Neural progenitor cell (in vitro differentiated cells): ENCODE measurements around the gene UNC45B. TPM values are rescaled to one million over a fixed set of nuclear protein-coding genes. Genes with fewer than 3 reads are reported as not detected.

Source experiments
- DNase-seq: peaks from one replicate; pipeline ENCODE4 v3.0.0-alpha.2; 2016; ENCODE audit warnings: low spot score
- H2AFZ ChIP-seq: fragments of 200-600 bp; sonication (generic); replicated peaks from 2 replicates; pipeline ENCODE4 v1.6.1; 2016; ENCODE audit warnings: antibody characterized with exemption
- H3F3A ChIP-seq: fragments of 200-600 bp; sonication (generic); 2 replicates; pipeline ENCODE4 v1.6.1; 2016; ENCODE audit warnings: antibody characterized with exemption, low read depth
- H3K27ac ChIP-seq: fragments of 200-600 bp; sonication (generic); 2 replicates; pipeline ENCODE4 v1.5.1; 2016; ENCODE audit warnings: mild to moderate bottlenecking
- H3K27me3 ChIP-seq: fragments of 200-600 bp; sonication (generic); 2 replicates; pipeline ENCODE4 v1.6.1; 2016; ENCODE audit warnings: mild to moderate bottlenecking, moderate library complexity
- H3K36me3 ChIP-seq: fragments of 200-600 bp; sonication (generic); 2 replicates; pipeline ENCODE4 v1.5.1; 2016
- H3K4me1 ChIP-seq: fragments of 200-600 bp; sonication (generic); 2 replicates; pipeline ENCODE4 v1.6.1; 2016; ENCODE audit warnings: mixed run types
- H3K4me2 ChIP-seq: fragments of 200-600 bp; sonication (generic); 2 replicates; pipeline ENCODE4 v1.6.1; 2016
- H3K4me3 ChIP-seq: fragments of 200-600 bp; sonication (generic); 2 replicates; pipeline ENCODE4 v1.5.1; 2016
- H3K79me2 ChIP-seq: fragments of 200-600 bp; sonication (generic); 2 replicates; pipeline ENCODE4 v1.6.1; 2016; ENCODE audit warnings: low read depth
- H3K9ac ChIP-seq: fragments of 200-600 bp; sonication (generic); 2 replicates; pipeline ENCODE4 v1.6.1; 2016
- H3K9me3 ChIP-seq: fragments of 200-600 bp; sonication (generic); 2 replicates; pipeline ENCODE4 v1.5.1; 2016; ENCODE audit warnings: low read depth
- H4K20me1 ChIP-seq: fragments of 200-600 bp; sonication (generic); 2 replicates; pipeline ENCODE4 v1.6.1; 2016; ENCODE audit warnings: low read depth
- H3K27ac Mint-ChIP-seq: 3 replicates; pipeline ENCODE4 v1.8.0; 2021; ENCODE audit warnings: mixed read lengths
- H3K27me3 Mint-ChIP-seq: 2 replicates; pipeline ENCODE4 v1.8.0; 2022; ENCODE audit warnings: low read depth, mild to moderate bottlenecking, inconsistent platforms, moderate library complexity, mixed read lengths; ENCODE audit not compliant: insufficient read depth
- H3K36me3 Mint-ChIP-seq: 3 replicates; pipeline ENCODE4 v1.8.0; 2021; ENCODE audit warnings: mixed read lengths
- H3K4me1 Mint-ChIP-seq: 3 replicates; pipeline ENCODE4 v1.8.0; 2021; ENCODE audit warnings: mixed read lengths
- H3K4me3 Mint-ChIP-seq: 3 replicates; pipeline ENCODE4 v1.8.0; 2021; ENCODE audit warnings: mild to moderate bottlenecking, moderate library complexity, mixed read lengths
- H3K9me3 Mint-ChIP-seq: 3 replicates; pipeline ENCODE4 v1.8.0; 2020; ENCODE audit warnings: mixed read lengths
- EZH2 ChIP-seq: fragments of 200-600 bp; sonication (generic); IDR thresholded peaks from 2 replicates; pipeline ENCODE4 v1.6.1; 2017; ENCODE audit warnings: antibody characterized with exemption, mild to moderate bottlenecking, moderate library complexity
- EZH2phosphoT487 ChIP-seq: fragments of 200-600 bp; sonication (generic); IDR thresholded peaks from 2 replicates; pipeline ENCODE4 v1.6.1; 2017; ENCODE audit warnings: antibody characterized with exemption
- total RNA-seq: library from RNA; depleted of rRNA; stranded (reverse); fragments of >200 nt; gene quantifications from 2 replicates; pipeline ENCODE4 v1.2.3, GENCODE V29; 2015; ENCODE audit warnings: low replicate concordance
- TF ChIP-seq, protein P1 (sequence below): fragments of 200-600 bp; sonication (generic); IDR thresholded peaks from 2 replicates; pipeline ENCODE4 v1.5.1; 2017; ENCODE audit warnings: antibody characterized with exemption, mild to moderate bottlenecking

UNC45B gene
- total RNA-seq, 1 donor from 2014 or later: not detected

DNA sequence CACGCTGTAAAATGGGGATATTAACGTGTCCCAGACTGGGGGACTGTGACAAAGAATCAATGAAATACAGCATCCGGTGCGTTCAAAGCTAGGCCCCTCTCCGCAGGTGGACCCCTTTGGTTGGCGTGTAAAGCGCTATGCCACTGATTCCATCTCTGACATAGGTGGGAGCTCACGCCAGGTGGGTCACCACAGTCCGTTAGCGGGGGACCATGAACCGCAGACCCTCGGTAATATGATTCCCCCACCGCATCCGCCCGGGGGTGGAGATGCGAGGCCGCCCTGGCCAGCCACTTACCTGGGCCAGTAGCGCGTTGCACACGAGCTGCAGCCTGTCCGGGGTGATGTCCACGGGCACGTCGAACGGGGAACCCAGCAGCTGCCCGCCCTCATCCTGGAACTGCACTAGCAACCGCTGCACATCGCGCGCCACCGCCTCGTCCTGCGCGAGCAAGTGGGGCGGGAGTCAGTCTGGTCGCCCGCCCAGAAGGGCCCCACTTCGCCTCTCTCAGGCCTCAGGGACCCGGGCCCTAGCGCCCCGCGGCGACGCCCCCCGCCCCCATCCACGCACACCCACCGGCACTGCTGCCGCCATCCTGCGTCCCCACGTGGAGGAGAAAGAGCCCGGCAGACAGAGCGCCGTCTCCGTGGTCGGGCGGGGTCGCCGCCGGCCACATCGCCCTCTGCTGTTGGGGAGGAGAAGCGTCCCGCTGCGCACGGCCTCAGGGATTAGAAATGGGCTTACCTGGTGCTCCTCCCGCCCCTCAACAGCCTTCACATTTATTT is 5.7 kb upstream of the UNC45B start, which contains the start of gene NLE1:
Gene NLE1, minus strand, starts transcription at position 623 of the 786 bp plus-strand sequence. Its CDS starts 28 bp downstream, at position 595.
- Mint-ChIP-seq H3K9me3 (no peaks in the 10 kb centered on the region), H3K27me3 (peaks cover 2% of the 10 kb centered on the region), H3K27ac (no peak within 1 kb of the TSS), H3K4me3 (peak within 1 kb of the TSS; percentile 89), H3K4me1 (peaks cover 3% of the 10 kb centered on the region), H3K36me3 (peaks cover 4% of the 10 kb centered on the region)
- Histone ChIP-seq H3K4me1 (peaks cover 5% of the 10 kb centered on the region), H3K27ac (no peak within 1 kb of the TSS), H3K36me3 (peaks cover 3% of the 10 kb centered on the region), H3F3A (no peaks in the 10 kb centered on the region), H3K4me3 (peak within 1 kb of the TSS; percentile 93), H3K4me2 (peak within 1 kb of the TSS; percentile 89), H3K27me3 (no peaks in the 10 kb centered on the region), H2AFZ (peak within 1 kb of the TSS; percentile 92), H3K9me3 (no peaks in the 10 kb centered on the region), H3K79me2 (peaks cover 27% of the 10 kb centered on the region), H3K9ac (peak within 1 kb of the TSS; percentile 36), H4K20me1 (no peaks in the 10 kb centered on the region)
- peak; percentile 88 for DNase-seq
- TF ChIP-seq EZH2 (peak; percentile 47), EZH2phosphoT487 (no peak)
- TF ChIP-seq, protein P1, sequence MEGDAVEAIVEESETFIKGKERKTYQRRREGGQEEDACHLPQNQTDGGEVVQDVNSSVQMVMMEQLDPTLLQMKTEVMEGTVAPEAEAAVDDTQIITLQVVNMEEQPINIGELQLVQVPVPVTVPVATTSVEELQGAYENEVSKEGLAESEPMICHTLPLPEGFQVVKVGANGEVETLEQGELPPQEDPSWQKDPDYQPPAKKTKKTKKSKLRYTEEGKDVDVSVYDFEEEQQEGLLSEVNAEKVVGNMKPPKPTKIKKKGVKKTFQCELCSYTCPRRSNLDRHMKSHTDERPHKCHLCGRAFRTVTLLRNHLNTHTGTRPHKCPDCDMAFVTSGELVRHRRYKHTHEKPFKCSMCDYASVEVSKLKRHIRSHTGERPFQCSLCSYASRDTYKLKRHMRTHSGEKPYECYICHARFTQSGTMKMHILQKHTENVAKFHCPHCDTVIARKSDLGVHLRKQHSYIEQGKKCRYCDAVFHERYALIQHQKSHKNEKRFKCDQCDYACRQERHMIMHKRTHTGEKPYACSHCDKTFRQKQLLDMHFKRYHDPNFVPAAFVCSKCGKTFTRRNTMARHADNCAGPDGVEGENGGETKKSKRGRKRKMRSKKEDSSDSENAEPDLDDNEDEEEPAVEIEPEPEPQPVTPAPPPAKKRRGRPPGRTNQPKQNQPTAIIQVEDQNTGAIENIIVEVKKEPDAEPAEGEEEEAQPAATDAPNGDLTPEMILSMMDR: peak; percentile 89

DNA sequence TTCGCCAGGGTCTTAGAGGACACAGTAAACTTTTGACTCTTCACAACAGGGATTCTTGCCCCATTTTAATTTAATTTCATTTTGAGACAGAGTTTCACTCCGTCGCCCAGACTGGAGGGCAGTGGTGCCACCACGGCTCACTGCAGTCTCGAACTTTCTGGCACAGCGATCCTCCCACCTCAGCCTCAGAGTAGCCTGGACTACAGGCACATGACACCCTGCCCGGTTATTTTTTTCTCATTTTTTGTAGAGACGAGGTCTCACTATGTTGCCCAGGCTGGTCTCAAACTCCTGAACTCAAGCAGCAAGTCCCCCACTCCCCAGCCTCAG is 5.2 kb upstream of the UNC45B start:
- H3K36me3 Mint-ChIP-seq: peaks cover 4% of the 10 kb centered on the region
- H3K9me3 Mint-ChIP-seq: no peaks in the 10 kb centered on the region
- no peak overlapping the region for H3K27ac Mint-ChIP-seq
- peaks cover 7% of the 10 kb centered on the region for H3K4me1 Mint-ChIP-seq
- Histone ChIP-seq H3K9ac (no peak overlapping the region), H3K36me3 (peaks cover 3% of the 10 kb centered on the region), H3K27me3 (no peaks in the 10 kb centered on the region), H3K79me2 (peaks cover 27% of the 10 kb centered on the region), H3K4me2 (no peak overlapping the region), H3K4me3 (no peak overlapping the region), H4K20me1 (no peaks in the 10 kb centered on the region), H3K9me3 (no peaks in the 10 kb centered on the region), H3F3A (no peaks in the 10 kb centered on the region), H2AFZ (no peak overlapping the region), H3K4me1 (peaks cover 5% of the 10 kb centered on the region), H3K27ac (no peak overlapping the region)
- H3K27me3 Mint-ChIP-seq: peaks cover 2% of the 10 kb centered on the region
- peak overlapping the region; percentile 89 for H3K4me3 Mint-ChIP-seq
- no peak for DNase-seq
- TF ChIP-seq, protein P1: no peak
- no peak for TF ChIP-seq EZH2

DNA sequence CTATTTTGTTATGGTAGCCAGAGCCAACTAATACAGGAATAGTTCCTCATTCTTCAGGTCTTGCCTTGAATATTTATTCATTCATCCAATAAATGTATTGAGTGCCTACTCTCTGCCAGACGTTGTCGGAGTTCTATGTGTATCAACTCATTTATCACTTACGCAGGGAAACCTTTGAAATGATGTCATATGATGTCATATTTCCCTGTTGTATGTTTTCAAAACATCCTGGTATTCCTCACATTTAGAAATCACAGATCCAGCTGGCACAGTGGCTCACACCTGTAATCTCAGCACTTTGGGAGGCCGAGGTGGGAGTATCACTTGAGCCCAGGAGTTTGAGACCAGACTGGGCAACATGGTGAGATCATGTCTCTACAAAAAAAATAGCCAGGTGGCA is 2.8 kb upstream of the UNC45B start:
- Mint-ChIP-seq H3K27me3 (peaks cover 6% of the 10 kb centered on the region), H3K4me1 (peaks cover 7% of the 10 kb centered on the region), H3K27ac (peak overlapping the region; percentile 37), H3K4me3 (no peak overlapping the region), H3K36me3 (no peaks in the 10 kb centered on the region), H3K9me3 (no peaks in the 10 kb centered on the region)
- H4K20me1 ChIP-seq: no peaks in the 10 kb centered on the region
- H2AFZ ChIP-seq: no peak overlapping the region
- H3K9ac ChIP-seq: no peak overlapping the region
- H3K79me2 ChIP-seq: peaks cover 23% of the 10 kb centered on the region
- H3K36me3 ChIP-seq: no peaks in the 10 kb centered on the region
- no peaks in the 10 kb centered on the region for H3K27me3 ChIP-seq
- peaks cover 5% of the 10 kb centered on the region for H3K4me1 ChIP-seq
- H3K4me2 ChIP-seq: no peak overlapping the region
- no peaks in the 10 kb centered on the region for H3F3A ChIP-seq
- no peak for DNase-seq
- H3K4me3 ChIP-seq: no peak overlapping the region
- TF ChIP-seq, protein P1: no peak
- no peak for TF ChIP-seq EZH2phosphoT487
- TF ChIP-seq EZH2: no peak
- no peaks in the 10 kb centered on the region for H3K9me3 ChIP-seq
- no peak overlapping the region for H3K27ac ChIP-seq
